Stimulated activated CD8-positive, alpha-beta memory T cell treated with anti-CD3 and anti-CD28 coated beads, Interleukin-12 subunit alpha, Interleukin-12 subunit beta, amount 100 ng/mL, for 24 hours (primary cell): ENCODE results near the gene GREB1L.
"Not testable (repeated sequence)": the region's sequence is repeated elsewhere in the genome, so short reads cannot be mapped to it uniquely, and the experiment has no call there.

Experiments
- DNase-seq: peaks from one replicate; pipeline ENCODE4 v3.0.0-alpha.2; 2020; ENCODE audit errors: extremely low read depth

GREB1L gene

GRCh38 chr18:21262979-21263378, 20.9 kb downstream of the GREB1L start:
- no peak for DNase-seq

- no peak for DNase-seq
Measured at GRCh38 chr18:21264651-21265050, 22.6 kb downstream of the GREB1L start.

DNA sequence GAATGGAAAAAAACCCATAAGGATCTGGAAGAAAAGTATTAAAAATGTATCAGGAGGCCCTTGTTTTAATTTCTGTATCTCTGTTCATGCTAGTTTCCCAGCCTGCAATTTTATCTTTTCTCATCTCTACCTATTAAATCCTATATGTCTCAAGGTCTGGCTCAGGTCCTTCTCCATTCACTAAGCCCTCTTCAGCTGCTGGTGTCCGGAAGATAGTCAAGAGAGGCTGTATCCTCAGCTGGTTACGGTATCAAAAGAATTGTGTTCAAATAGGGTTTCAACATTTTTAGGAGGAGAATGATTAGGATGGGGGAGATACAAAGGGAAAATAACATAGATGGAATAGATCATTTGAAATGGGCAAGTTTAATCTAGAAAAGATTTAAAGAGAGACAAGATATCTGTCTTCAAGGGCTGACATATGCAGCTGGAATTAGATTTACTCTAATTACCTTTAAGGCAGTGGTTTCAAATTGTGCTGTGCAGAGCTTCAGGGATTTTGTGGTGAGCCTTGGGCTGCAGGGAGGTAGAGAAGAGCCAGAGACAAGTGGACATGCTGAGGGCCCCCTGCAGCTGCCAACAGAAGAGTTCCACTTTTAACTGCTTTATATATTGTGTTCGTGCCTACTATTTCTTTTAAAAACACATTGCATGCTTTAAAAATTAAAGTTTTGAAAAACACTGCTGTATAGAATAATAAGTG, 24.1 kb downstream of the GREB1L start:
- no peak for DNase-seq

GRCh38 chr18:21267400-21267799, 25.4 kb downstream of the GREB1L start:
- no peak for DNase-seq

GRCh38 chr18:21269349-21269748, 27.3 kb downstream of the GREB1L start:
- no peak for DNase-seq

- no peak for DNase-seq
Measured at GRCh38 chr18:21270453-21270852, 28.4 kb downstream of the GREB1L start.

DNA sequence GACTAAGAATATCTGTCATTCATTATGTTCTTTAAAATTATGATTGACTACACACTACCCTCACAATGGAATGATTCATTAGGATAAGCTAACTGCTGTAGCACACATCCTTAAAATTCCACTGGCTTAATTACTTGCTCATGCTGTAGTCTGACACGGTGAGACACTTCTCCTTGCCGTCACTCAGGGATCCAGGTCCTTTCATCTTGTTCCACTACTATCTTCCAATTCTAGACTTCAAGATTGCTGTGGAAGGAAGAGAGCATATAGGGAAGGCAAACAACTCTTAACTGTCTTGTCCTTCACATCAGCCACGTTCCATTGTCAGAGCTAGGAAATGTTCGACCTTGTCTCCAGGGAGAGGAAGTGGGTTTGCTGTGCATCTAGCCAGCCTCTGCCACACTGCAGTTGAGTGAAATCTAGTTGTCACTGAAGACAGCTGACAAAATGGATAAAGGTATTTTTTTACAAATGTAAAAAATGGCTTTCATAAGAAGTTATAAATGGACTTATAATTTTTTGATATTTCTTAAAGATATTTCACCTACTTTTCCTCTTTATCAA, 30.1 kb downstream of the GREB1L start:
- no peak for DNase-seq

DNA sequence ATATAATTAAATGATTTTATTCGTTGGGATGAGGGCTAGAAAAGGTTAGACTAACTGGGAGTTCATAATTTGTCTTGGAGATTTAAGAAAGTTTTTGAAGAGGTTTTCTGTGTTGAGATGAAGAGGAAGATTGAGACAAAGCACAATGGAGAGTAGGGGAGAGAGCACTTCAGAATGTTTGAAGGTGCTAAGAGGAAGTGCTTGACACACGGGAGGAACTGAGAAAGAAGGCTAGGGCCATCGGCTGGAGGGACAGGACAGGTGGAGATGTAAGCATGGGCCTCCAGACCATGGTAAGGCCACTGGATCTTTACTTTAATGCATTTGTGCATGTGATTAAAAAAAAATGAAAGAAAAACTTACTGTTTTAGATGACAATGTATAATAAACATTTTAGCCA, 31.5 kb downstream of the GREB1L start:
- DNase-seq, result no peak

- DNase-seq, result no peak
Measured at GRCh38 chr18:21275645-21276044, 33.6 kb downstream of the GREB1L start.

- DNase-seq, result no peak
Measured at GRCh38 chr18:21277578-21277977, 35.5 kb downstream of the GREB1L start.

GRCh38 chr18:21278218-21278617, 36.2 kb downstream of the GREB1L start:
- DNase-seq, result not testable (repeated sequence)

DNA sequence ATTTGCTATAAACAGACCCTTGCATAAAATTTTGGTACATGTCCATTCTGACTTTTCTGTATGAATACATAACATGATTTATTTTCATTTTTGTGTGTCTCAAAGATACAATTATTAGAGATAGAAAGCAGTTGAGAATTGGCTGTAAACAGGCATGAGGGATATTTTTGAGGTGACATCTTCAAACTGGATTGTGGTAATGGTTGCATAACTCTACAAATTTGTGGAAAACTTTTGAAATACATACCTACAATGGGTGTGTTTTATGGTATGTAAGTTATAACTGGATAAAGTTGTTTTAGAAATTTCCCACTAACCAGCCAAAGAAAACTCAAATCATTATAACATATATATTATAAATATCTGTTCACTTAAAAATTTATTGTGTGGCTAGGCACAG, 39.6 kb downstream of the GREB1L start:
- no peak for DNase-seq

GRCh38 chr18:21284540-21284939, 42.5 kb downstream of the GREB1L start:
- DNase-seq, result no peak

DNA sequence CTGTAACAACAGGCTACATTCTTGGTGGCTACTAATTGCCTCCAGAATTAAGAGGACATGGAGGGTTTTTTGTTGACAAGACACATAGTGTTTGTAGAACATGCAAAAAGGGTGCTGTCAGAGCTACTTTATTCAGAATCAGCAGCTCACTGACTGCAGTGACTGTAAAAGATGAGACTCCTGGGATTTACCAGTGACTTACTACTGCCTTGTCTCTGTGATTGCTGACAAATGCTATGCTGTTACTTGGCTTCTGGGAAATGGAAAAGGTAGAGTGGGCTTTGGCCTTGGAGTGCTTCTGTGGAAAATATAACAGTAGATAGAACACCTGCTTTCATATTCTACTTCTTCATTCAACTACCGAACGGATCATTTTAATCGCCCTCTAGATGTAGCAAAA, 47.8 kb downstream of the GREB1L start:
- DNase-seq, result no peak

DNA sequence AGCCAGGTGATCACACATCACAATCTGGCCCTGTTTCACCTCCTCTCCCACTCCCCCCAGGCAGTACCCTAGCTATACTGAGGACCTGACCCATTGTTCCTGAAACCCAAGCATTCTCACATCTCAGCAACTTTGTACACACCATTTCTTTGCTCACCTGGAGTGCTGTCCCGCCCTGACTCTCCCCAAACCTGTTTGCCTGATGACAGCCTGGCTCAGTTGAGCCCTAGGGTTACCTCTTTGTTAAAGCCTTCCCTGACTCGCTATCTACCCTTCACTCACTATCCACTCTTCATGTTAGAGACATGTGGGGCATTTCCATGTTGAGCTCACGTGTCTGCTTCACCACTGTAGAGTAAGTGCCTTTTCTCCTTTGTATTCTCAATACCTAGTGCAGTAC, 49.1 kb downstream of the GREB1L start:
- no peak for DNase-seq

GRCh38 chr18:21293479-21293878, 51.4 kb downstream of the GREB1L start:
- no peak for DNase-seq

- no peak for DNase-seq
Measured at GRCh38 chr18:21295101-21295500, 53.1 kb downstream of the GREB1L start.

- DNase-seq, result no peak
Measured at GRCh38 chr18:21296045-21296444, 54.0 kb downstream of the GREB1L start.

- DNase-seq, result no peak
Measured at GRCh38 chr18:21298351-21298750, 56.3 kb downstream of the GREB1L start.

- no peak for DNase-seq
Measured at GRCh38 chr18:21300035-21300907, 58.2 kb downstream of the GREB1L start.

GRCh38 chr18:21300908-21301200, 58.8 kb downstream of the GREB1L start:
- no peak for DNase-seq

DNA sequence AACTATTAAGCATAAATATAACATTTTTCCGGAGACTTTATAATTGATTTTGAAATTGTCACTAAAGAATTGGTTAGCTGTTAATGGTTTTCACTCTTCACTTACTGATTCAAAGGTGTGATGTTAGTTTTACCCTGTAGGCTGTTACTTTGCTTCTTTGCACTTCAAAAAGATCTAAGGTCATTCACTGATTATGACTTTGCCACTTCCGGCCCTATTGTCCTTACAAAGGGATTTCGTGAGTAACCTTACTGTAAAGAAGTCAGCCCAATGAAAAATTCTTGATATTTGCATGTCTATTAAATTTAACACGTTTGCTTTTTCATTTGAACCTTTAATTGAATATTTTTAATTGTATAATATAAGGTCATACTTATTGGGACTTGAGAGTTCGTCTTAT, 61.4 kb downstream of the GREB1L start:
- no peak for DNase-seq

- no peak for DNase-seq
Measured at GRCh38 chr18:21303895-21304294, 61.9 kb downstream of the GREB1L start.
